Measurements from ENCODE around the gene SPTB.
"Not testable (repeated sequence)": the region's sequence is repeated elsewhere in the genome, so short reads cannot be mapped to it uniquely, and the experiment has no call there.

The SPTB gene

GRCh38 chr14:64821651-64822050 is 58.1 kb downstream of the SPTB start:
- DNase-seq (ENCODE audit: low spot score) = no peak

GRCh38 chr14:64818151-64818550 is 61.6 kb downstream of the SPTB start:
- no peak for DNase-seq (ENCODE audit: low spot score)

GRCh38 chr14:64817631-64818030 is 62.1 kb downstream of the SPTB start:
- no peak for DNase-seq (ENCODE audit: low spot score)

- DNase-seq (ENCODE audit: low spot score) = no peak
Observed at GRCh38 chr14:64816221-64816783, 63.4 kb downstream of the SPTB start.

GRCh38 chr14:64815257-64815656 is 64.5 kb downstream of the SPTB start:
- no peak for DNase-seq (ENCODE audit: low spot score)

- DNase-seq (ENCODE audit: low spot score) = no peak
Observed at GRCh38 chr14:64812412-64812811, 67.3 kb downstream of the SPTB start.

- DNase-seq (ENCODE audit: low spot score) = no peak
Observed at GRCh38 chr14:64811676-64812075, 68.0 kb downstream of the SPTB start.

- DNase-seq (ENCODE audit: low spot score) = no peak
Observed at GRCh38 chr14:64808449-64808848, 71.3 kb downstream of the SPTB start.

GRCh38 chr14:64807551-64807950 is 72.2 kb downstream of the SPTB start:
- no peak for DNase-seq (ENCODE audit: low spot score)

GRCh38 chr14:64806862-64807495 is 72.7 kb downstream of the SPTB start:
- DNase-seq (ENCODE audit: low spot score) = no peak

- no peak for DNase-seq (ENCODE audit: low spot score)
Observed at GRCh38 chr14:64806202-64806861, 73.4 kb downstream of the SPTB start.

GRCh38 chr14:64805646-64806045 is 74.1 kb downstream of the SPTB start:
- DNase-seq (ENCODE audit: low spot score) = not testable (repeated sequence)

GRCh38 chr14:64804754-64805260 is 74.9 kb downstream of the SPTB start:
- DNase-seq (ENCODE audit: low spot score) = no peak

GRCh38 chr14:64801800-64802199 is 77.9 kb downstream of the SPTB start:
- peak; percentile 25 for DNase-seq (ENCODE audit: low spot score)

- no peak for DNase-seq (ENCODE audit: low spot score)
Observed at GRCh38 chr14:64801046-64801445, 78.7 kb downstream of the SPTB start.

- DNase-seq (ENCODE audit: low spot score) = no peak
Observed at GRCh38 chr14:64800000-64800399, 79.7 kb downstream of the SPTB start.

GRCh38 chr14:64799555-64799954 is 80.2 kb downstream of the SPTB start:
- no peak for DNase-seq (ENCODE audit: low spot score)

- no peak for DNase-seq (ENCODE audit: low spot score)
Observed at GRCh38 chr14:64796369-64796768, 83.3 kb downstream of the SPTB start.

GRCh38 chr14:64795921-64796320 is 83.8 kb downstream of the SPTB start:
- peak; percentile 38 for DNase-seq (ENCODE audit: low spot score)

- no peak for DNase-seq (ENCODE audit: low spot score)
Observed at GRCh38 chr14:64795211-64795610, 84.5 kb downstream of the SPTB start.

GRCh38 chr14:64792871-64793560 is 86.7 kb downstream of the SPTB start:
- no peak for DNase-seq (ENCODE audit: low spot score)

- DNase-seq (ENCODE audit: low spot score) = no peak
Observed at GRCh38 chr14:64792231-64792630, 87.5 kb downstream of the SPTB start.
